HuH-7 (cell line): ENCODE measurements around the gene SAMD9.
"Not testable (repeated sequence)": the region's sequence is repeated elsewhere in the genome, so short reads cannot be mapped to it uniquely, and the experiment has no call there.

Source experiments
- DNase-seq: peaks from one replicate; pipeline ENCODE4 v3.0.0; 2011; ENCODE audit warnings: low spot score

Gene SAMD9

DNA sequence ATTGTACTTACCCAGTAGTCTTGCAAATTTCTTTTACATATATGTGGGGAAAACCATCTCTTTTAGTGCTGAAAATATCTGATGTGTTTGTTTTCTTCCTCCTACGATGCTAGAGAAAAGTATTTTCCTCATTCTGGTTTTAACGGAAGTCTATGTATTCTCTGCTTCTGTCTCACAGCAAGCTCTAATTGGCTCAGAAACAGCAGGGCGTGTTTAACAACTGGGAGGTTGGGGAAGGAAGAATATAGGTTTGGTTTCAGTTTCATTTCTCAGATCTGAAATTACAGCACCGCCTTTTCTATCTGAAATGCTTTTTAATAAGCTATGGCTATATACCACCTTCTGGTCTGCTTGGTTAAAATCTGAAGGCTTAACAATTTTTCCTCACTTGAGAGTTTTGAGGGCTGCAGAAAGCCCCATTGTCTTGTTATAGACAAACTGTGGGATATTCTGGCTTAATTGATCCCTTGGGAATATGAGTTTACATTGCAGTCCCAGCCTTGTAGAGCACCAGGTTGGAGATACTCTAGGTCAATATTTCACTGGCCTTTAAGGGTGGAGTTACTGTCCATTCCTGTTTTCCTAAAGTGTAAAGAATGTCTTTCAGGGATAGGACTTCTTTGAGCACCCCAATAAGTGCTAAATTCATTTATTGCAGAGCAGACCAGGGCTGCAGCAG, at the start of gene SAMD9:
Gene SAMD9 (minus strand): TSS at position 128 of the 679 bp plus-strand sequence. CDS start 11,882 bp downstream, outside the sequence.
- peak; percentile 61 for DNase-seq

DNA sequence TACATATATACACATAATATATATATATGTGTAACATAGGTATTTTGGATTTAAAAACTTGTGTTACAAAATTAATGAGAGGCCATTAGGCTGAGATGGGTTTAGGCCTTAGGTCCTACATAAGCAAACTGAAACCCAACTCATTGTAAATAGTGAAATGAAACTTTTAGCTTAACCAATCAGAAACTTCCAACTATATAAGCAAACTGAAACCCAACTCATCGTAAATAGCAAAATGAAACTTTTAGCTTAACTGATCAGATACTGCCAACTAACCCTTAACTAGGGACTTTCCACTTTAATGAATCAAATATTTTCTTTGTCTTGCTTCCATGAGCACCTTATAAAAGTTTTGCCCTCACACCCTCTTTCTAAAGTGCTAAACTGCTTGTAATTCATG, 47.7 kb upstream of the SAMD9 start:
- no peak for DNase-seq

DNA sequence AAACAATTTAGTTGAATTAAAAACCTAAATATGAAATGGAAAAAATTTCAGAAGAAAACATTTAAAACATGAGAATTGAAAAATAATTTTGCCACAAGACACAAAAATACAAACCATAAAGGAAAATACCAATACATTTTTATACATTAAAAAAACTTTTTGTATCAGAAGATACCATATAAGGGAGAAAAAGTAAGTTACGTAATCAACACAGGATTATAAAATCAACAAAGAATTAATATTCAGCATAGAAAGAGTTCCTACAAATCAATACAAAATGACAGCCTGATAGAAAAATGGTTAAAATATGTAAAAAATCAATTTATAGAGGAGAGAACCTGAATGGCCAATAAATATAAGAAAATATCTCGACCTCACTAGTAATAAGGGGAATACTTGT, 47.0 kb upstream of the SAMD9 start:
- DNase-seq: no peak

- no peak for DNase-seq
These were observed 43.5 kb upstream of the SAMD9 start for GRCh38 chr7:93161181-93161762.

GRCh38 chr7:93160410-93160809, 42.6 kb upstream of the SAMD9 start:
- DNase-seq: no peak

DNA sequence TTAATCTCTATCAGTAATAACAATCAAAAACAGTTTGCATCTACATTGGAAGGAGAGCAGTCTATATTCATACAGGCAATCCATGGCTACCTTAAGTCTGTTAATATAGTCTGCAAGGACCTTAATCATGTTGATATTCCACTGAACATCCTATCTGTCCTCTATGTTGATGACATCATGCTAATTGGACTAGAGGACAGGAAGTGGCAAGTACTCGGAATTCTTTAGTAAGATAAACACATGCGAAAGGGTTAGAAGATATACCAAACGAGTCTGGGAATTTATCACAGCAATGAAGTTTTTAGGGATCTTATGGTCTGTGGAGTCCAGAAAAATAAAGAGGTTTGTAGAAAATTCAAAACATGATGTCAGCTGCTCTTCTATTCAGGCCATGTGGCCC, 41.7 kb upstream of the SAMD9 start:
- DNase-seq: no peak

GRCh38 chr7:93156884-93157283, 39.1 kb upstream of the SAMD9 start:
- no peak for DNase-seq

DNA sequence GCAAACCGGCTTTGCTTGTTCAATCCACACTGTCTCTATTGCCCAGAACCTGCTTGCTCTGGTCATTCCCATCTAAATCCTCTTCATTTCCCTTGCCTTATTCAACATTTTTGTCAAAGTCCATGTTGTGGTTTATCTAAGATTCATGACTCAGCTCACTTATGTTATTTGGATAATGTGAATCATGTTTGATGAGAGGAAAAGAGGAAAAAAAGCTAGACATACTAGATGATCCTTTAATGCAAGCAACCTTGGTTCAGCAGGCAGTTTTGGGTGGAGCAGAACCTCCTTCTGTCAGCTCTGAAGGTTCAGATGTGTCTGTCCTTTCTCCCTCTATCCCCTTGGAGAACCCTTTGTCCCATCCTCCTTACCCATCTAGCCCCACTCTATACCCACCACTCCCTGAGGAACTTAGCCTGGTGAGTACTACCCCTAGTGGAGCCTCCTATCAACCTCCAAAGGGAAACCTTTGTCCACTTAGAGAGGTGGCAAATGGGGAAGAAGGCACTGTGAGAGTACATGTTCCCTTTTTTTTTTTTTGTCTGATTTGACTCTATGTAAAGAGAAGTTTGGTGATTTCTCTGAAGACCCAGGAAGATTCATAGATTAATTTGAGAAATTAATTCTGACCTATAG, 32.5 kb upstream of the SAMD9 start:
- no peak for DNase-seq

DNA sequence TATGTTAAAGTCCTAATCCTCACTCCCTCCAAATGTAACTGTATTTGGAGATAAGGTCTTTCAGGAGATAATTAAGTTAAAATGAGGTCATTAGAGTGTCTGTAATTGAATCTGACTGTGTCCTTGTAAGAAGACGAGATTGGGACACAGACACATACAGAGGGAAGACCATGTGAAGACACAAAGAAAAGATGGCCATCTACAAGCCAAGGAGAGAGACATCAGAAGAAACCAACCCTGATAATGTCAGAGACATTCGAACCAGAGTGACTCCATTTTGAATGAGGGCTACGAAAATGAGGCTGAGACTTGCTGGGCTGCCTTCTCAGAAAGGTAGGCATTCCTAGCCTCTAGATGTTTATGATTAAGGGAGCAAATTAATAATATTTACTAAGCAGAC, 30.9 kb upstream of the SAMD9 start:
- DNase-seq: no peak

- no peak for DNase-seq
These were observed 30.4 kb upstream of the SAMD9 start, which contains the start of gene SAMD9L for GRCh38 chr7:93148144-93148543. SAMD9L (minus strand) TSS chr7:93148385; CDS start chr7:93135971, 12,414 bp downstream.

DNA sequence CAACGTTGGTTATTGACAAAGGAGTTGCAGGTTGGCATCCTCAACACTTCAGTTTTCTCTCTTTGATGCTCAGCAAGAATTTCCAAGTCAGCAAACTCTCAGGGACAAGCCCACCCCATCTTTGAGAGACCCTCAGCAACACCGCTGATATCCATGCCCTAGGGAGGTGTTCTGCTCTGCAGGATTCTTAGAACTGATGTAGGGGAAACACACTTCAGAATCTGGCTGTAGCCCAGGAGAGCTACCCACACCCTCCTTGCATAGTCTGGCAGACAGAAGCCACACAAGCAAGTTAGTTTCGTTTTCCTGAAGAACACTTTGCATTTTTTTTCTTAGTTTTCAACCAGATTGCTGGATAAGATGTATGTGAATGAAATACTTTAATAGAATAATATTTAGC, 29.6 kb upstream of the SAMD9 start:
- no peak for DNase-seq

DNA sequence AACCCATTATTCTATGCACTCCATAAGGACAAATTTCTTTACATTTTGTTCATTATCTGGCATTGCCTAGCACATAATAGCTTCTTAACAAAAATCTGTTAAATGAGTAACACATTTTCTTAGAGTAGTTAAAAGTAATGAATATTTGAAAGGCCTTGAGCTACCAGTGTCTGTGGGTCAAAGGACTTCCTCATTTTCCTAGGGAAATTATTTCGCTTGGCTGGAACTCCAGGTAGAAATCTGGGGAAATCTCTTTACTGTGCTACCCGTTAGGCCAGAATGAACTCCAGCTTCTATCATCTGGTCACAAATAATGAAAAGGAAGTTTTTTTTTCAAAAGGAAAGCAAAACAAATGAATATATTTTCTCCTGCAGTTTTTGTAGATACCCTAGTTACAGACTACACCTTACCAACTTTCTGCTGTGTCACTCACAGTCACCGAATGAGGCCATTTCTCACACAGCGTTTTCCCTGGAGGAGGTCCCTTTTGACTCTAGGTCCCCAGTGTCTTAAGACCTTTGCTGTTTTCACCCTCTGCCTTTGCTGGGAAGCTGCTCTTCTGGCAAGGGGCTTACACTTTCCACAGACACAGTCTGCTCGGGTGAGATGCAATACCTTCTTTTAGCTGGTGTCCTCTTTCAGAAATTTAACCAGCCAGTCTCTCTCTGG, 28.8 kb upstream of the SAMD9 start:
- no peak for DNase-seq

- DNase-seq: no peak
These were observed 28.3 kb upstream of the SAMD9 start for GRCh38 chr7:93146036-93146435.

DNA sequence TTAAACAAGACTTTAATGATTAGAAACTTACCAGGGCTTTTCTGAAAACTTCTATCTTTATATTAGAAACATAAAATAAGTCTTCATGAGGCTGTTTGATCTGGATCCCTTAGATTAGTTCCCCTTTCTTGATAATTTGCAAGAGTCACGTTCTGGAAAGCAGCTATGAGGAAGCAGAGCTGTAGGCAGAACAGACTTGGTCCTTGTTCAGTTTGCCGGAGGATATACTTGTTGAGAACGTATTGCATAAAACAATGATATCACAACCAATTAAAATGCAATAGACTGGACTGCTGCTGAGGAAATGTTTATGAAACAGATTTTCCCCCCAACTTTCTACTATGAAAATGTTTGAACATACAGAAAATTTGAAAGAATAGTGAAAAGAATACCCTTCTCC, 27.6 kb upstream of the SAMD9 start:
- DNase-seq: no peak

GRCh38 chr7:93142127-93142526, 24.3 kb upstream of the SAMD9 start:
- no peak for DNase-seq

DNA sequence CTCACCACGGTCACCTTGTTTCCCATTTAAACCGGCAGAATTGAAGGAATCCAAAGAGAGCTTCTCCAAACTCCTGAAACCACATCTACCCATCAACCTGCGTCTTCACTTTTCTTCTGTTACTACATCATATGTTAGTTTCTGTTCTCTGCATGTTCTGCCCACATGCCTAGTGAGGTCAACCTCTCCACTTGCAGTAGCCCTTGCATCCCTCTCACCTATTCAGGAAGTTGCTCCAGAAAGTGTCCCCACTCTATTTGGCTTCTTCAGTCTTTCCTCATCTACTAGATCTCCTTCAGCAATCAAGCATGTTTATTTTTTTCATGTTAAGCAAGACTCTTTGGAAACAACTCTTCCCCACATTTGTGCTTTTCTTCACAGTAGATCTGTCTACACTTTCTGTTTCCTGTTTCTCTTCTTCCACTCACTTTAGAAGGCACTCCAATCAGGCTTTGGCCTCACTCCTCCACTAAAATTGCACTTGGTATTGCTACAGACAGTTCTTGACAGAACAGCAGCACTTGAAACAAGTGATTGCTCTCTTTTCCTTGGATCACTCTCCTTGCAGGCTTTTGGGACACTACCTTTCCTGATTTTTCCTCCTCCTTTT, 22.9 kb upstream of the SAMD9 start:
- no peak for DNase-seq

DNA sequence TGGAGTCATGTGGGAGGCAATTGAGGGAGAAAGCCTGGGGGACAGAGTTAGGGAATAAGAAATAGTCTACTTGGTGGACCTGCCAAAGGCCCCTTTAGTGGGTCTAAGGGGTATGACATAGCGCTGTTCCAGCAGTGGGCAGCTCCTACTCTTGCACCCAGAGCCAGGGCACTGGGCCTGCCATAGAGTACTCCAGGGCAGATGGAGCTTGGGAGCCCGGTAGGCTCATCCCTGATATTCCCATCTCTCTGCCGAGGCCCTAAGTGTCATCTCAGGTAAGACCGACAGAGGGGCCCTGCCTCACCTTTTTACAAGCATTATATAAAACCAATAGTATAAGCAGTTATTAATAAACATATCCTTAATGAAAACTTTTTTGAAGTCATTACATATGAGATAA, 20.8 kb upstream of the SAMD9 start:
- DNase-seq: no peak

- no peak for DNase-seq
These were observed 15.2 kb upstream of the SAMD9 start for GRCh38 chr7:93133005-93133404.

DNA sequence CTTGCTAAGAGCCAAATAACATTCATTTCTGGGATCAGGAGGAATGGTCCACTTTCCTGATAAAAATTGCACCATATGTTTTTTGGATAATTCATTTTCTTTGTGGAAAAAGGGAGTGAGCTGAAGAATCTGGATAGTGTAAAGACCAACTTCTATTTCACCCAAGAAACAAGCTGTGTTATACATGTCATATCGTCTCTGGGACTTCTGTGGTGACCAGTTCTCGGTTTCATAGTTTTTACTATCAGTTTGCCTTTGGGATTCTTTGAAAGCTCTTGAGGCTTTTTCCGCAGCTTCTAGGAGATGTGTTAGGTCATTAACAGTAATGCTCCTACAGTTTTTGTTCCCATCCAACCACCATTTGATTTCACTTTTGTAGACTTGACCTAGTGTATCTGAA, 14.4 kb upstream of the SAMD9 start:
- DNase-seq: no peak

GRCh38 chr7:93126954-93127353, 9.2 kb upstream of the SAMD9 start:
- DNase-seq: not testable (repeated sequence)

GRCh38 chr7:93123532-93123931, 5.8 kb upstream of the SAMD9 start:
- not testable (repeated sequence) for DNase-seq
